Measurements from ENCODE around the gene CFAP20DC.
"Not testable (repeated sequence)": the region's sequence is repeated elsewhere in the genome, so short reads cannot be mapped to it uniquely, and the experiment has no call there.

DNA sequence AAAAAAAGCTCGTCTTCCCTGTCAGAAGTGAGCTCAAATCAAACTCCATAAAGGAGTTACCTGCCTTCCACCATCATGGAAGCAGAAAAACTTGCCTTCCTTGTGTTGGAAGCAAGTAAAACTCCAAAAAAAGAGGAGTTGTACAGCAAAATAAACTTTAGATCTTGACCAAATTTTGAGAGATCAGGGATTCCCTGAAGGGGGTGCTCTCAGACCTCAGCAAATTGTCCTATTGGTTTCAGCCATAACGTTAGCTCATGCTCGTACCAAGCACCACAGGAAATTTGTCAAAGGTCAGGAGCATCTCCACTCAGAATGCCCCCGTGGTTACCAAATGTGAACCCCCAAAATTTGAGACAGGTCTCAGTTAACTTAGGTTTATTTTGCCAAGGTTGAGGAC lies 354.5 kb downstream of the CFAP20DC start:
- not testable (repeated sequence) for TF ChIP-seq EZH2phosphoT487 (IDR thresholded peaks at IDR 0.05; ENCODE audit: low read depth, severe bottlenecking, unreplicated experiment)
- TF ChIP-seq, protein P1, sequence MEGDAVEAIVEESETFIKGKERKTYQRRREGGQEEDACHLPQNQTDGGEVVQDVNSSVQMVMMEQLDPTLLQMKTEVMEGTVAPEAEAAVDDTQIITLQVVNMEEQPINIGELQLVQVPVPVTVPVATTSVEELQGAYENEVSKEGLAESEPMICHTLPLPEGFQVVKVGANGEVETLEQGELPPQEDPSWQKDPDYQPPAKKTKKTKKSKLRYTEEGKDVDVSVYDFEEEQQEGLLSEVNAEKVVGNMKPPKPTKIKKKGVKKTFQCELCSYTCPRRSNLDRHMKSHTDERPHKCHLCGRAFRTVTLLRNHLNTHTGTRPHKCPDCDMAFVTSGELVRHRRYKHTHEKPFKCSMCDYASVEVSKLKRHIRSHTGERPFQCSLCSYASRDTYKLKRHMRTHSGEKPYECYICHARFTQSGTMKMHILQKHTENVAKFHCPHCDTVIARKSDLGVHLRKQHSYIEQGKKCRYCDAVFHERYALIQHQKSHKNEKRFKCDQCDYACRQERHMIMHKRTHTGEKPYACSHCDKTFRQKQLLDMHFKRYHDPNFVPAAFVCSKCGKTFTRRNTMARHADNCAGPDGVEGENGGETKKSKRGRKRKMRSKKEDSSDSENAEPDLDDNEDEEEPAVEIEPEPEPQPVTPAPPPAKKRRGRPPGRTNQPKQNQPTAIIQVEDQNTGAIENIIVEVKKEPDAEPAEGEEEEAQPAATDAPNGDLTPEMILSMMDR (IDR thresholded peaks at IDR 0.05; ENCODE audit: poor library complexity), result not testable (repeated sequence)
